Skeletal muscle satellite cell (primary cell): ENCODE data around the gene WNT7B.
"Not testable (repeated sequence)": the region's sequence is repeated elsewhere in the genome, so short reads cannot be mapped to it uniquely, and the experiment has no call there.

Source experiments
- H3K27me3 ChIP-seq: 2 replicates; pipeline ENCODE4 v1.7.0; 2013; ENCODE audit warnings: low read length; ENCODE audit not compliant: control insufficient read depth, insufficient read depth
- H3K36me3 ChIP-seq: 2 replicates; pipeline ENCODE4 v1.7.0; 2013; ENCODE audit warnings: mild to moderate bottlenecking, control low read depth, low read length; ENCODE audit not compliant: insufficient read depth
- H3K4me1 ChIP-seq: 2 replicates; pipeline ENCODE4 v1.7.0; 2013; ENCODE audit warnings: low read length; ENCODE audit not compliant: control insufficient read depth, insufficient read depth
- H3K4me2 ChIP-seq: 2 replicates; pipeline ENCODE4 v1.7.0; 2013; ENCODE audit warnings: mild to moderate bottlenecking, low read length
- H3K4me3 ChIP-seq: 2 replicates; pipeline ENCODE4 v1.7.0; 2013; ENCODE audit warnings: low read length
- H3K9ac ChIP-seq: 2 replicates; pipeline ENCODE4 v1.7.0; 2013; ENCODE audit warnings: mild to moderate bottlenecking, low read depth, low read length, moderate library complexity
- H3K9me3 ChIP-seq: replicated peaks from 2 replicates; pipeline ENCODE4 v1.7.0; 2013; ENCODE audit warnings: mild to moderate bottlenecking, control low read depth, low read length

The WNT7B gene

GRCh38 chr22:46007003-46007847, 30.3 kb upstream of the WNT7B start:
- Histone ChIP-seq H3K4me1 (peaks cover 72% of the 10 kb centered on the region), H3K4me3 (peak overlapping the region; percentile 66)

GRCh38 chr22:46006379-46007002, 29.5 kb upstream of the WNT7B start:
- H3K4me3 ChIP-seq, result peak overlapping the region; percentile 66
- H3K9ac ChIP-seq, result peak overlapping the region; percentile 89
- H3K4me2 ChIP-seq, result peak overlapping the region; percentile 86

More at GRCh38 chr22:46007003-46007847, 30.3 kb upstream of the WNT7B start:
- H3K4me2 ChIP-seq, result peak overlapping the region; percentile 86
- H3K9me3 ChIP-seq, result peaks cover 4% of the 10 kb centered on the region
- H3K36me3 ChIP-seq, result no peaks in the 10 kb centered on the region
- H3K27me3 ChIP-seq, result no peaks in the 10 kb centered on the region
- peak overlapping the region; percentile 89 for H3K9ac ChIP-seq

GRCh38 chr22:46005116-46005705, 28.2 kb upstream of the WNT7B start:
- peaks cover 71% of the 10 kb centered on the region for H3K4me1 ChIP-seq

More at GRCh38 chr22:46006379-46007002, 29.5 kb upstream of the WNT7B start:
- Histone ChIP-seq H3K9me3 (peaks cover 4% of the 10 kb centered on the region), H3K36me3 (no peaks in the 10 kb centered on the region), H3K4me1 (peaks cover 72% of the 10 kb centered on the region), H3K27me3 (no peaks in the 10 kb centered on the region)

GRCh38 chr22:46004105-46004866, 27.3 kb upstream of the WNT7B start:
- Histone ChIP-seq H3K9me3 (no peaks in the 10 kb centered on the region), H3K9ac (no peak overlapping the region), H3K4me3 (no peak overlapping the region), H3K4me2 (no peak overlapping the region), H3K4me1 (peaks cover 69% of the 10 kb centered on the region), H3K36me3 (no peaks in the 10 kb centered on the region), H3K27me3 (no peaks in the 10 kb centered on the region)

More at GRCh38 chr22:46005116-46005705, 28.2 kb upstream of the WNT7B start:
- H3K4me2 ChIP-seq, H3K9me3 ChIP-seq, H3K27me3 ChIP-seq, H3K36me3 ChIP-seq, H3K9ac ChIP-seq, H3K4me3 ChIP-seq: not testable (repeated sequence)

- Histone ChIP-seq H3K9me3 (no peaks in the 10 kb centered on the region), H3K4me1 (peaks cover 71% of the 10 kb centered on the region), H3K9ac (peak overlapping the region; percentile 58)
These were observed 26.5 kb upstream of the WNT7B start for GRCh38 chr22:46003271-46004091.

GRCh38 chr22:46002757-46003270, 25.9 kb upstream of the WNT7B start:
- Histone ChIP-seq H3K36me3 (no peaks in the 10 kb centered on the region), H3K27me3 (no peaks in the 10 kb centered on the region), H3K9me3 (no peaks in the 10 kb centered on the region), H3K4me2 (peak overlapping the region; percentile 18), H3K9ac (peak overlapping the region; percentile 58), H3K4me1 (peaks cover 71% of the 10 kb centered on the region), H3K4me3 (no peak overlapping the region)

More at GRCh38 chr22:46003271-46004091, 26.5 kb upstream of the WNT7B start:
- no peak overlapping the region for H3K4me3 ChIP-seq
- H3K27me3 ChIP-seq, result no peaks in the 10 kb centered on the region
- peak overlapping the region; percentile 18 for H3K4me2 ChIP-seq
- no peaks in the 10 kb centered on the region for H3K36me3 ChIP-seq

GRCh38 chr22:46001426-46002106, 24.6 kb upstream of the WNT7B start:
- Histone ChIP-seq H3K9ac (peak overlapping the region; percentile 58), H3K4me2 (peak overlapping the region; percentile 14), H3K9me3 (no peaks in the 10 kb centered on the region), H3K27me3 (no peaks in the 10 kb centered on the region), H3K4me1 (peaks cover 69% of the 10 kb centered on the region), H3K4me3 (peak overlapping the region; percentile 19), H3K36me3 (no peaks in the 10 kb centered on the region)

GRCh38 chr22:46001046-46001425, 24.1 kb upstream of the WNT7B start:
- H3K27me3 ChIP-seq, result no peaks in the 10 kb centered on the region
- H3K4me3 ChIP-seq, result no peak overlapping the region
- no peaks in the 10 kb centered on the region for H3K36me3 ChIP-seq
- H3K9me3 ChIP-seq, result no peaks in the 10 kb centered on the region
- peak overlapping the region; percentile 14 for H3K4me2 ChIP-seq
- H3K9ac ChIP-seq, result peak overlapping the region; percentile 58
- peaks cover 70% of the 10 kb centered on the region for H3K4me1 ChIP-seq

- no peaks in the 10 kb centered on the region for H3K9me3 ChIP-seq
- peak overlapping the region; percentile 14 for H3K4me2 ChIP-seq
- H3K36me3 ChIP-seq, result no peaks in the 10 kb centered on the region
- H3K9ac ChIP-seq, result peak overlapping the region; percentile 58
- H3K4me1 ChIP-seq, result peaks cover 75% of the 10 kb centered on the region
- H3K4me3 ChIP-seq, result no peak overlapping the region
- H3K27me3 ChIP-seq, result no peaks in the 10 kb centered on the region
These were observed 23.4 kb upstream of the WNT7B start for GRCh38 chr22:46000081-46001027.
